KMS-11 (cell line): ENCODE measurements around the gene TUB.

Experiments
- H2AFZ ChIP-seq: fragments of 200-600 bp; sonication (generic); 2 replicates; pipeline ENCODE4 v1.6.1; 2016; ENCODE audit warnings: antibody characterized with exemption, mixed run types, low read depth
- H3K27ac ChIP-seq: fragments of 200-600 bp; sonication (generic); 2 replicates; pipeline ENCODE4 v1.6.1; 2016; ENCODE audit warnings: mild to moderate bottlenecking, mixed run types
- H3K27me3 ChIP-seq: fragments of 200-600 bp; sonication (generic); 2 replicates; pipeline ENCODE4 v1.6.1; 2017; ENCODE audit warnings: mild to moderate bottlenecking, low read depth, mixed run types, moderate library complexity; ENCODE audit not compliant: insufficient read depth
- H3K36me3 ChIP-seq: fragments of 200-600 bp; sonication (generic); 2 replicates; pipeline ENCODE4 v1.6.1; 2017; ENCODE audit warnings: mild to moderate bottlenecking, mixed run types; ENCODE audit not compliant: insufficient read depth
- H3K4me1 ChIP-seq: fragments of 200-600 bp; sonication (generic); 2 replicates; pipeline ENCODE4 v1.6.1; 2016; ENCODE audit warnings: mild to moderate bottlenecking, low read depth, mixed run types; ENCODE audit not compliant: poor library complexity, severe bottlenecking
- H3K4me2 ChIP-seq: fragments of 200-600 bp; sonication (generic); 2 replicates; pipeline ENCODE4 v1.7.0; 2016; ENCODE audit warnings: mild to moderate bottlenecking, mixed run types
- H3K4me3 ChIP-seq: fragments of 200-600 bp; sonication (generic); IDR thresholded peaks from 2 replicates; pipeline ENCODE4 v1.6.1; 2017; ENCODE audit warnings: low read depth, low read length, mixed read lengths; ENCODE audit not compliant: insufficient read depth
- H3K79me2 ChIP-seq: fragments of 200-600 bp; sonication (generic); 2 replicates; pipeline ENCODE4 v1.6.1; 2016; ENCODE audit warnings: low read depth, mixed run types; ENCODE audit not compliant: insufficient read depth
- H3K9ac ChIP-seq: fragments of 200-600 bp; sonication (generic); 2 replicates; pipeline ENCODE4 v1.6.1; 2016; ENCODE audit warnings: mild to moderate bottlenecking, mixed run types
- H4K20me1 ChIP-seq: fragments of 200-600 bp; sonication (generic); 2 replicates; pipeline ENCODE4 v1.6.1; 2016; ENCODE audit warnings: mild to moderate bottlenecking, mixed run types; ENCODE audit not compliant: insufficient read depth
- TF ChIP-seq, protein P1 (sequence below): fragments of 200-600 bp; sonication (generic); conservative IDR thresholded peaks from 2 replicates; pipeline ENCODE4 v1.6.1; 2017; ENCODE audit warnings: low read depth, mild to moderate bottlenecking, antibody characterized with exemption, low read length, moderate library complexity, mixed read lengths

The TUB gene

DNA sequence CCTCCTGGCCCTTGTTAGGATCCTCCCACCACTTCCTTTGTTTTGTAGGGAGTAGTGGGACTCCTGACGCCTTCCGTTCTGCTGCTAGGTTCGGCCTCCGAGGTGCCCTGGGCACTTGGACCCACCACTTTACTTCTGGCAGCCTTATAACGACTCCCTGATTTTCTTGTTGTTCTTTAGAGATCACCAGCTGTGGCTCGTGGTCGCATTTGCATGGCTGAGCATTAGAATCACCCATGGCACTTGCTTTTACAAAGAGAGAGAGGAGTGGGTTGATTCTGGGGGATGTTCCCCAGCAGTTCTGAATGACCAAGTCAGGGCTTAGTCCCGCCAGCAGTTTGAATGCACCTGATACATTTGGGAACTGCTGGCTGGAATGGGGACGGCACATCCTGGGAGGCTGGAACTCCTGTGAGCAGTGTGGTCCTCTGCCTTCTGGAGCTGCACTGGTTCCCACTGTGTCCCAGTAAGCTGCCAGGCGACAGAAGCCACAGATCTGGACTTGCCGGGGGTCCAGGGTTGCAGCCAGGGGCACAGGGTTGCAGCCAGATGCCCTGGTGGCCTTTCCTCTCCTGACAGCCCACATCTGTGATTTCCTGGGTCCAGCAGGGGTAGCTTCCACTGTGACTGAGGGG, 4.1 kb downstream of the TUB start:
- no peaks in the 10 kb centered on the region for H3K4me1 ChIP-seq
- no peaks in the 10 kb centered on the region for H3K27me3 ChIP-seq
- no peak overlapping the region for H3K9ac ChIP-seq
- H3K27ac ChIP-seq: no peak overlapping the region
- H2AFZ ChIP-seq: no peak overlapping the region
- H3K36me3 ChIP-seq: no peaks in the 10 kb centered on the region
- no peaks in the 10 kb centered on the region for H4K20me1 ChIP-seq
- no peaks in the 10 kb centered on the region for H3K79me2 ChIP-seq
- H3K4me2 ChIP-seq: no peak overlapping the region
- H3K4me3 ChIP-seq: no peak overlapping the region
- TF ChIP-seq, protein P1, sequence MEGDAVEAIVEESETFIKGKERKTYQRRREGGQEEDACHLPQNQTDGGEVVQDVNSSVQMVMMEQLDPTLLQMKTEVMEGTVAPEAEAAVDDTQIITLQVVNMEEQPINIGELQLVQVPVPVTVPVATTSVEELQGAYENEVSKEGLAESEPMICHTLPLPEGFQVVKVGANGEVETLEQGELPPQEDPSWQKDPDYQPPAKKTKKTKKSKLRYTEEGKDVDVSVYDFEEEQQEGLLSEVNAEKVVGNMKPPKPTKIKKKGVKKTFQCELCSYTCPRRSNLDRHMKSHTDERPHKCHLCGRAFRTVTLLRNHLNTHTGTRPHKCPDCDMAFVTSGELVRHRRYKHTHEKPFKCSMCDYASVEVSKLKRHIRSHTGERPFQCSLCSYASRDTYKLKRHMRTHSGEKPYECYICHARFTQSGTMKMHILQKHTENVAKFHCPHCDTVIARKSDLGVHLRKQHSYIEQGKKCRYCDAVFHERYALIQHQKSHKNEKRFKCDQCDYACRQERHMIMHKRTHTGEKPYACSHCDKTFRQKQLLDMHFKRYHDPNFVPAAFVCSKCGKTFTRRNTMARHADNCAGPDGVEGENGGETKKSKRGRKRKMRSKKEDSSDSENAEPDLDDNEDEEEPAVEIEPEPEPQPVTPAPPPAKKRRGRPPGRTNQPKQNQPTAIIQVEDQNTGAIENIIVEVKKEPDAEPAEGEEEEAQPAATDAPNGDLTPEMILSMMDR: no peak

DNA sequence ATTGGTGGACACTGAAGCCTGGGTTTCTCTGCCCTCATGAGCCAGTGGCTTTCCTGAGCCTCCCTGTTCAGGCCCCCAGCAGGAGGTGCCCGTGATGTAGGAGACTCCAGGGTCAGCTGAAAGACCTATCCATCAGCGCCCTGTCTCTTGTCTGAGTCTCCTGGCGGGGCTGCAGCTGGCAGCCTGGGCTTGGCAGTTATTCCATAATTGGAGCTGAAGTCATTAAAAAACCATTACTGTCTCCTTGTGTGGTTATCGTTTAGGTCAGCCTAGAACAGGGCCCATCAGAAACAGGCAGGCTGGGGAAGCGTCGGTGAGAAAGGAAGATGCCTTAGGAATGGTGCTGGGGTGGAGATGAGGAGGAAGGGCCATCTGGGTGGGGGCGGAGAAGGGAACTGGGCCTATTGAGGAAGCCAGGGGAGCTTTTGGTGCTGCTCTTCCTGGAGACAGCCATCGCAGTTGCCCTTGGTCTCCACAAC, 5.0 kb downstream of the TUB start:
- Histone ChIP-seq H3K36me3 (no peaks in the 10 kb centered on the region), H4K20me1 (no peaks in the 10 kb centered on the region), H3K27ac (no peak overlapping the region), H3K4me2 (no peak overlapping the region), H3K4me1 (peaks cover 2% of the 10 kb centered on the region), H3K4me3 (no peak overlapping the region), H3K79me2 (no peaks in the 10 kb centered on the region), H3K9ac (no peak overlapping the region), H2AFZ (no peak overlapping the region), H3K27me3 (no peaks in the 10 kb centered on the region)
- TF ChIP-seq, protein P1: no peak

DNA sequence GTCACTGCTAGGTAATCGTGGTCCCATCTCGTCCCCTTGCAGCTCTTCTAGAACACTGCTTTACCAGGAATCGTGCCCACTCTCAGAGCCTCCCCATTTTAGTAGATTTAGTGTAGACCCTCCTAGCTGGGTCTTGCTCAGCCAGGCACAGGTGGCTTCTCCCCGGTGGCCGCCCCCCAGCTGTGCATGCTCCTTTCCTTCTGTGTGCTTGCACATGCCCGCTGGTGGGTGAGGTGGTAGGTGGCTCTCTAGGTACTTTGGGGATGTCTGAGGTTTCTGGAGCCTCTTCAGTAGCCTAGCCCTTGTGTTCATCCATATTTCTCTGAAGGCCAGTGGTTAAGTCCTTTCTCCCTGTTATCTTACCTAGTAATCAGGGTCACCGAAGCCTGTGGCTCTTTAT, 5.6 kb downstream of the TUB start:
- H3K79me2 ChIP-seq: no peaks in the 10 kb centered on the region
- TF ChIP-seq, protein P1: no peak
- H4K20me1 ChIP-seq: no peaks in the 10 kb centered on the region
- no peak overlapping the region for H2AFZ ChIP-seq
- no peaks in the 10 kb centered on the region for H3K36me3 ChIP-seq
- no peak overlapping the region for H3K27ac ChIP-seq
- H3K4me2 ChIP-seq: no peak overlapping the region
- H3K4me1 ChIP-seq: peaks cover 6% of the 10 kb centered on the region
- H3K9ac ChIP-seq: no peak overlapping the region
- no peaks in the 10 kb centered on the region for H3K27me3 ChIP-seq
- H3K4me3 ChIP-seq: no peak overlapping the region

DNA sequence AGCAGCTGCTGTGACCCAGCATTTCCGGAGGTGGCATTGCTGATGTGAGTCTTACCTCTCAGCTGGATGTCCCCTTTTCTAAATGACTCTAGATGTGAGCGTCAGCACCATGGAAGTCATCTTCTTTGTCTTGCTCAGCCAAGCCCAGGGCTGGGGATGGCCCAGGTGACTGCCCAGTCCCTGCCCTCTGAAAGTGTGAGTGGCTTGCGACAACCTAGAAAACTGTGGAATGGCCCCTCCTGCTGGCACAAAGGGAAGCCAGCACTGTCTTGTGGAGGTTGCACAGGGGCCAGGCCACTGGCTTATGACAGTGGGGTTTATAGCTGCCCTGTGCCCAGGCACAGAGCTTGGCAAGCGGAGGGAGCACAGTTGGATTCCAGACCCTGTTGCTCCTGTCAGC, 6.2 kb downstream of the TUB start:
- Histone ChIP-seq H3K9ac (no peak overlapping the region), H3K79me2 (no peaks in the 10 kb centered on the region), H4K20me1 (no peaks in the 10 kb centered on the region), H3K27ac (no peak overlapping the region), H3K36me3 (no peaks in the 10 kb centered on the region), H3K4me2 (no peak overlapping the region), H3K4me1 (peaks cover 6% of the 10 kb centered on the region), H3K4me3 (no peak overlapping the region), H3K27me3 (no peaks in the 10 kb centered on the region), H2AFZ (no peak overlapping the region)
- TF ChIP-seq, protein P1: no peak
